ENCODE results near the gene USP36.

Gene USP36

DNA sequence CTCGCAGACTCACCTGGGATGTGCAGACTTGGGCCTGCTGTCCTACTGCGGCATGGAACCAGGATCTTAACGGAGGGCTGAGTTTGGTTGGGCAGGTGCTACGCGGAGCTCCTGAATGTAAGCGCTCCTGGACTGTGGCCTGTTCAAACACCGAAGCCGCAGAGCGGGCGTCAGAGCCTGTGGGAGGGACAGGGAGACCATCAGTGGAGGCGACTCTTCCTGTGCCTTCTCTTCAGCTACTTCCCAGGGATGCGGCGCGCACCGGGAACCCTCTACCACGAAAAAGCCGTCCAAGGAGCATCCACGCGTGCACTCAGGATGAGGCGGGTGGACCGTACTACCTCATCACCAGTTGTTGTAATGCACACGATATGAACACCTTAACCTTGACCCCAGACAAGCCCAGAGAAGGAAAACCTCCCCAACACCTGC is 2.0 kb downstream of the USP36 start:
- no peak for DNase-seq (ENCODE audit: low read depth in 2 of 2)

DNA sequence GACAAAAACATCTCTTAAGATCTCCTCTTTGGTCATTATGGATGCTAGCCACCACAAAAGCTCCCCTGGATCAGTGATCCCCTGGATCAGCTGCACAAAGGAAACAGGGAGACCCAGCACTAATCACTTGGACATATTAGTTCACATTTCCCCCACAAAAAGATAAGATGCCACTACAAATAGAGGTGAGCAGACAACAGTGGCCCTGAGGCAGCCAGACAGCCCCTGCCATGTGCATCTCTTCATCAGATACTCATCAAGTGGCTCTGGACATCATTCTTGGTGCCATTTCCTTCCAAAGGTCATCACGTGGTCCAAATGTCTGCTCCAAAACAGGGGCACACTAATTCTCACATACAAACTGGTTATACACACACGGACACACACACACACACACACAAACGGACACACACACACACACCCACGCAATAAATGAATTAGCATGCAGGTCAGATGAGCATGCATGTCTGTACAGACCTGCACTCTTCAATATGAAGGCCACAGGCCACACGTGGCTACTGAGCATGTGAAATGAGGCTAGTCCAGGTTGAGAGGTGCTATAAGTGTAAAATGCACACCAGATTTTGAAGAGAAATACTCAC is 4.1 kb downstream of the USP36 start:
- DNase-seq (ENCODE audit: low read depth in 2 of 2) = no peak

DNA sequence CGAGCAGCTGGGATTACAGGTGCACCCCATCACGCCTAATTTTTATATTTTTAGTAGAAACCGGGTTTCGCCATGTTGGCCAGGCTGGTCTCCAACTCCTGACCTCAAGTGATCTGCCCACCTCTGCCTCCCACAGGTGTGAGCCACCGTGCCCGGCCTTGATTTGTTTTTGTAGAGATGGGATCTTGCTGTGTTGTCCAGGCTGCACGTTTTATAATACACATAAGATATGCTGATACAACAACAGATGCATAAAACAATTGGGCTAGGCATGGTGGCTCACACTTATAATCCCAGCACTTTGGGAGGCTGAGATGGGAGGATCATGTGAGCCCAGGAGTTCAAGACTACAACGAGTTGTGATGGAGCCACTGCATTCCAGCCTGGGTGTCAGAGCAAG is 6.0 kb downstream of the USP36 start:
- DNase-seq (ENCODE audit: low read depth in 2 of 2) = no peak

DNA sequence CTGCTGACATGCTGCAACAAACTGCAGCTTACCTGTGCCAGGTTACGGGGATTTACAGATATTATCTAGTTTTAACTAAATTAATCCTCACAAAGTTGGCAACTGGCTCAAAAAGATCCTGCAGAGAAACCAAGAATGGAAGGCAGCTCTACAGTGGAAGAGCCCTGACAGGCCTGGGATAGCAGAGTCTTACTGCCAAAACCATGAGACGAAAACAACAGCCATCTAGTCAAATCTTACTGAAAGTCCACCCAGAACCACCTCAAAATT is 8.1 kb downstream of the USP36 start:
- no peak for DNase-seq (ENCODE audit: low read depth in 2 of 2)

DNA sequence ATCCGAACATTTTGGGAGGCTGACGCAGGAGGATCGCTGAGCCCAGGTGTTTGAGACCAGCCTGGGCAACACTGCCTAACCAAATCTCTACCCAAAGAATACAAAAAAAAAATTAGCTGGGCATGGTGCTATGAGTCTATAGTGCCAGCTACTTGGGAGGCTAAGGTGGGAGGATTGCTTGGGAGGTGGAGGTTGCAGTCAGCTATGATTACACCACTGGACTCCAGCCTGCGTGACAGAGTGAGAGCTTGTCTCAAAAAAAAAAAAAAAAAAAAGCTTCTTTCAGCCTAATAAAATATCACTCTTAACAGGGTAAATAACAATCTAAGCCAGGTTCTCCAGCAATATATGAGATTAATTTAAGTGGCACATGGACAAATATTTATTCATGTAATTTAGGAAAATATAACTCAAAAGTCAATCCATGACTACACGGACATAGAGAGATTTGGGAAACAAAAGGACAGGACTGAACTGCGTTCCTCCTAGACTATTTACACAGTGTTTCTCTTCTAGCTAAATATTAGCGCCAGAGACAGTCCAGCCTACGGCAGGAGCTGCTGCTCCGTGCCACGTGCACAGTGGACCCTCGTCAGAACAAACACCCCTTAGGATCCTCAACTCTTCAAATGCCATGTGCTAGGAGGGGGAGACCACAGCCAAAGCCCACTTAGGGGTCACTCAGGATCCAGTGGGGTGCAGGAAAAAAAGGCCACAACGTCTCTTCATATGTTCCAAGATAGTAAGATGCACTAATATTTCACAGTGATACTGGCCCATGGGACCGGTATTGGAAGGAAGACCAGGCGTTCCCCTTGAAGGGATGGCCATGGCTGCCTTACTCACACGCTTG is 8.7 kb downstream of the USP36 start:
- DNase-seq (ENCODE audit: low read depth in 2 of 2) = no peak

DNA sequence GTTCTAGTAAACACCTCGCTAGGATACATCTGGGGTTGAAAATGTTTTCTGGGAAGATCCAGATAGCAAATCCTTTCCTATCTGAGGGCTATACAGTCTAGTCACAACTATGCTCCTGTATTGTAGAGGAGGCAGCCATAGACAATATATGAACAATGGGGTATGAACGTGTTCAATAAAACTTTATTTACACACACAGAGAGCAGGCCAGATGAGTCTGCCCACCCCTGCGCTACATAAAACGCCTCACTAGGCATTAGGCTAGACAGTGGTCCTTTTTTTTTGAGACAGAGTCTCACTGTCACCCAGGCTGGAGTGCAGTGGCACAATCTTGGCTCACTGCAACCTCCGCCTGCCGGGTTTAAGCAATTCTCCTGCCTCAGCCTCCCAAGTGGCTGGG is 11.1 kb downstream of the USP36 start:
- DNase-seq (ENCODE audit: low read depth in 2 of 2) = no peak

DNA sequence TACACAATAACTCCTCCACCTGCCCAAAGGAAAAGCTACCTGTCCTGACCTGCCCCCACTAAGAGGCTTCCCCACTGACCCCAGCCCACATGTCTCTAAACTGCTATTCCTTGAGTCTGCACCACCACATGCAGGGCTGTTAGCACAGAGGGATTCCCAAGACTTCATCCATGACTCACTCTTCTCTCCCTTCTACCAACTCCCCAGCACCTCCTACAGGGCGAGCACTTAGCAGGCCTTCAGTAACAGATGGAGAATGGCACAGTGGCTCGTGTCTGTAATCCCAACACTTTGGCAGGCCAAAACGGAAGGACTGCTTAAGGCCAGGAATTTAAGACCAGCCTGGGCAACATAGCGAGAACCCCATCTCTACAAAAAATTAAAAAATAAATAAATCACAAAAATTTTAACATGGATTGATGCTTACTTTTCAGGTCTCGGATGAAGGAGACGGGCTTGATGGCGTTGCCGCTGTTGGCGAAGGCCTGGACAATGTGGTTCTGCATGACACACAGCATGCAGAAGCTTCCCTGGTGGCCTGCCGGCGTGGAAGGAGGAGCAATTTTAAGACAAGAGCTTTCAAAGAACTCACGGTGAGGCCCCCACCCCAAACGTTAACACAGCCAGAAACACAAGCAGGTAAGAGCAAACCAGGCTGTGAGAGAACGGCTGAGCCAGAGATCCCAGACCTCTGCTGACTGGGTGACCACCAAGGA is 12.0 kb downstream of the USP36 start:
- DNase-seq (ENCODE audit: low read depth in 2 of 2) = no peak

DNA sequence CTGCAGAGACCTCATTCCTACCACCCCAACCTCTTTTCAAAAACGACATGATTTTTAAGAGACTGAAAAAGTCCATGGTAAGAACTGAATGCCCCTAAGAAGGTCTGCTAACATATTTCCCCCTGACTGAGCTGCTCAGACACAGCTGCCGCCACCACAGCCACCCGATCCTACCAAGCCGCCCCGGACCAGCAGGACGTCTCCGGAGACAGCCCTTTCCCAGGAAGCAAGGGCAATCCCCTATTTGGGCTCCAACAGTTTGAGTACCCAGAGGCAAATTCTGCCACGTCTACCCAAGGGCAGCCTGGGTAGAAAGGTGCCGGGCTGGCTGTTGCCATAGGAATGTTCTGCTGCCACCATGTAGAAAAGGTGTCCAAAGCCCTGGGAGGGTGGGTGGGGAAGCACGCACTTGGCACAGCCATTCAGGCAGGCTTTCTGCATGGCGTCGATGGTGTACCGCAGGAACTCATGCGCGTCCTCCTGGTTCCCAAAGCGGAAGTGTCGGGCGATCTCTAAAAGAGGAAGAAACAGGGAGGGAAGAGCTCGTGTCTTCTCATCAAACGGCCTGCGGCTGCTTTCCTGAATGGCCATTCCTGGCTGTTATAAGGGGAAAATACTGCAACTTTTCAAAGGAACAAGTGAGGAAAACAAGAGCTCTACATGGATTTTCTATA is 13.6 kb downstream of the USP36 start:
- DNase-seq (ENCODE audit: low read depth in 2 of 2) = no peak

DNA sequence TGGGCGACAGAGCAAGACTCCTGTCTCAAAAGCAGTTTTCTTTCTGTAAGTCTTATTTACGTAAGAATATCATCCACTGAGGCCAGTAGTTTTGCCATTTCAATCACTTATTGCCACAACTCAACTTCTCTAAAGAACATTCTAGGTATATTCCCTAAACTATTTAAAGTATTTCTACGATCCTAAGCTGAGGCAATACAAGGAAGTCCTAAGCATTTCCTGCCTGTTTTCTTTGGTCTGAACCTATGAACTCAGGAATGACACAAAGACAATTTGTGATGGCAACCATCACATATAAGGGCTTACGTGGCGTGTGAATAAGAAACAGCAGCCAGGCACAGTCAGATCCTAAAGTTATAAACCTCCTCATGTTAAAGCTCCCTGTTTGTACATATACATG is 14.2 kb downstream of the USP36 start:
- DNase-seq (ENCODE audit: low read depth in 2 of 2) = no peak

DNA sequence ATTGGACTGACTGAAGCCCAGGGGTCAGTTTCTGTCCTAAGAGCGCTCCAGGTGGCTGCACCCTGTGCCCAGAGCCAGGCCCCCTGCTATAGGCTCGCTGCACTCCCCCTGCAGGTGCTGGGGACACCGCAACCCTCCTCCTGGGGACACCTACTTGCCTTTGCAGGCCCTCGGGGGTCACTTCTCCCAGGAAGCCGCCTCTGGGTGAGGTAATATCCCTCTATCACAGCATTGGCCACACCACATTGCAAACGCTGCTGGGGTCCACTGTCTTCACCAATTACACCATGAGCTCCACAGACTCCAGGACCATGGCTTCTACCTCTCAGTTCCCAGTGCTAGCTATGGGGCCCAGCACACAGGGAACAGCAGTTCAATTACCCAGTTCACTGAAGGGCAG is 14.9 kb downstream of the USP36 start:
- no peak for DNase-seq (ENCODE audit: low read depth in 2 of 2)

DNA sequence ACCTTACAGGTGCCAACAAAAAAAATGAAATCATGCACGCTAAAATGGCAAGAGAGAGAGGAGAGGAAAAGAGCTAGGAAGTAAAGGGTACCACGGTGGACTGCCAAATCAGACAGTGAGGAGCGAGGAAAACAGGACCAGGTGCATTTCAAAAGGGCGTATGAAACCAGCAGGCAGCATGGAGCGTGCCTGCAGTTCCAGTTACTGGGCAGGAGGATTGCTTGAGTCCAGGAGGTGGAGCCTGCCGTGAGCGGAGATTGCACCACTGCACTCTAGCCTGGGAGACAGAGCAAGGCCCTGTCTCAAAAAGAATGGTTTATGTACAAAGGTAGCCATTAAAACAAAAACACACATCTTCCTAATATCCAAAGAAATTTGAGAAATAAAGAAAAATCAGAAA is 16.4 kb downstream of the USP36 start:
- no peak for DNase-seq (ENCODE audit: low read depth in 2 of 2)

DNA sequence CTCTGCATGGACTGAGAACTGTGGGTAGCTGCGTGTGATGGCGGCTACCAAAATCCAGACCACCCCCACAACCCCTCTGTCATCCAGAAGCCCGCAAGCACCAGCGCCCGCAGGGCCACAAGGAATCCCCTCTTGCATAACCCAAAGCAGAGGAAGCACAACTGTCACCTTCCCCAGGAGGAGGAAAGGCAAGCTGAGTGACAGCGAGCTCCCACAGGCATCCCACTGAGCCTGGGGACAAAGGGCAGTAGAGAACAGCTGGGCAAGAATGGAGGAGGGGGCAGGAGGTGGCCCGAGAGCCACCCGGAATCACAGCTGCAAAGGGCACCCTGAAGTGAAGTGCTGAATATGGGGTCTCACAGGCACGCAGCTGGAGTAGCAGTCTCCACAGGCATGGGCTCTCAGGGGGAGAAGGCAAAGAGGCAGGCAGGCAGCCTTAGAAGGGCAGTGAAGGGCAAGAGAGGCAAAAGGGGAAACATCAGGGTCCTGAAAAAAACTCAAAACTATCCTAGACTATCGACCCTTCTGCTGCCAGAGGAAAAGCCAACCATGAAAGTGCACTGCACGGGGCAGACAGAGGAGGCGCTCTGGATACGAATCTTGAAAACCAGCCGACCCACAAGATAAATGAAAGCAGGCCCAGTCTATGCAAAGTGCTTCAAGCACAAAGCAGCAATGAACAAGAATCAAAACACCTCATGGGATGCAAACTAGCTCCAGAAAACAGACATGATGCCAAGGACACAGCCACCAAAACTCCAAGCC is 17.1 kb downstream of the USP36 start:
- DNase-seq (ENCODE audit: low read depth in 2 of 2) = no peak

DNA sequence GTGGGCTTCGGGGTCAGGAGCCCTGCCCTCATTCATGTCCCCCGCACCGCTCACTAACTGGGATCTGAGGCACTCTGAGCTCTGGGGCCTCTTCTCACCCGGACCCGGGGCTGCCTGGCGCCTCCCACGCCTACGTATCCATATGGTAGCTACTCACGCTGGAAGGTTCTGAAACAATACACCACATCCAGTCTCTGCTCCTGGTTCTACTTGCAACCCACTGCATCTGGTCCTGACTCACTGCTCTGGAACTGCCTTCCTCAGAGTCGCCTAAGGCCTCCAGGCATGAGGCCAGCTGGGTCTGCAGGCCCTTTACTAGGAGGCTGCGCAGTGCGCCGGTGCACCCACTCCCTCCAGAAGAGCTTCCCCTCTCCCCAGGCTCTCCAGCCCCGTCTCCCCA is 18.1 kb downstream of the USP36 start:
- DNase-seq (ENCODE audit: low read depth in 2 of 2) = no peak

DNA sequence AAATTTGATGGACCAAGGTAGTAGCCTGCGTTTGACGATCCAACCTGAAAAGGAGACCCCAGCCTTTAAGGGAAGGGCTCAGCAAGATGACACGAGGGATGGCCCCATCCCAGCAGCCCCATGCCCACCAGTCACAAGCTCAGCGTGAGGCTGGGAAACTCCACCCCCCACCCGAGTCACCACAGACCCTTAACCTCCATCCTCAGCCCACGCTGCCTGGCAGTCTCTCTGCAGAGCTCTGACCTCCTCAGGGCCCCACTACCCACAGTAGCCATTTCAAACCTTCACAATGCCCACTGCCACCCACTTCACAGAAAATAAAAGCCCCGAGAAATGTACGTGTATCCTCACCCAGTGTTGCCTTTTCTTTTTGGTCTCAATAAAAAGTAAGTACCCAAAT is 18.7 kb downstream of the USP36 start:
- DNase-seq (ENCODE audit: low read depth in 2 of 2) = no peak

DNA sequence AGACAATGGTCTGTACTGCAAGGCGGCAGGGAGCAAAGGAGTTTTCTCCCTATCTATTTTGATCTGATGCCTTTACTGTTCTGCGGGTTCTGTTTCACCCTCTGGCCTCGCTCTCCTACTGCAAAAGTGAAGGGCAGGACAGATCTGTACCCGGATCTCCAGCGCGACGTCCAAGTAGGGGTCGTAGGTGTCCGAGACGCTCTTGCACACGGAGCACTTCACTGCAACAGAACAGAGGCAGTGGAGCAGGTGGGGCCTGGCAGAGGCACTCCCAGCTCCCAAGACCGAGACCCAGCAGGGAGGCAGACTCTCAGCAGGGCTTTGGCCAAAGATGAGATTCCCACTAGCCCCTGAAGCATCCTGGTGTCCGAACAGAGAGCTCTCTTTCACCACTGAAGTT is 19.8 kb downstream of the USP36 start:
- DNase-seq (ENCODE audit: low read depth in 2 of 2) = no peak

DNA sequence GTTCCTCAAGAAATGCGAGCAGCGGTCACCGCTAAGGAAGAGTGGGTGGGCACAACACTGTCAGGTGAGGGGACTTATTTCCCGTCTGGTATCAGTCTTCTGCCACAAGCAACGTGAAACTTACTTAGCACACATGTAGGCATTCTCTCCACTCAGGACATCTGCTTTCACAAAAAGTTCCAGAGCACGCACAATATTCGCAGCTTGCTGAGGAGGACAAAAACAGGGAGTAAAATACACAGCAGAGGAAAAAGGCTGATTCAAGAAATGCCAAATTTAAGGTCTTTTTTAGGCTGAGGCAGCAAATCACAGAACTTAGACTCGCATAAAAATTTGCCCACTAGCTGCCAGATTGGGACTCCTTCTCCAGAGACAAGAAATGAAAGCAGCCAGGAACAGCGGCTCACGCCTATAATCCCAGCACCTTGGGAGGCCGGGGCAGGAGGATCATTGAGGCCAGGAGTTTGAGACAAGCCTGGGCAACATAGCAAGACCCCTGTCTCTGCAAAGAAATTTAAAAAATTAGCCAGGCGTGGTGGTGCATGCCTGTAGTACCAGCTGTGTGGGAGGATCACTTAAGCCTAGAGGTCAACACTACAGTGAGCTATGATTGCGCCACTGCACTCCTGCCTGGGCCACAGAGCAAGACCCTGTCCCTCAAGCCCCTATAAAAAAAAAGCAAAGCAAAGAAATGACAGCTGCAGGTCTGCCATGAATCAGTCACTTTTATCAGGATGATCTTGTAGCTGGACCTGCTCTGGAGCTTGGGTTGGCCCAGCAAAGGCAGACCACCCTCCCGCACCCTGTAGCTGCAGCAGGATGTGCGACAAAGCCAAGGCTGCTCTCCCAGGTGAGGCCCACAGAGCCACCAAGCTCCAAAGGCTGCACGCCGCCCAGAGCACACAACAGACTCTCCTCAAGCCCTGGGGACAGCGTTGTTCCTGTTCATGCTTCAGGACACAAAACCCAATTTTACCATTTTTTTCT is 20.5 kb downstream of the USP36 start:
- no peak for DNase-seq (ENCODE audit: low read depth in 2 of 2)

DNA sequence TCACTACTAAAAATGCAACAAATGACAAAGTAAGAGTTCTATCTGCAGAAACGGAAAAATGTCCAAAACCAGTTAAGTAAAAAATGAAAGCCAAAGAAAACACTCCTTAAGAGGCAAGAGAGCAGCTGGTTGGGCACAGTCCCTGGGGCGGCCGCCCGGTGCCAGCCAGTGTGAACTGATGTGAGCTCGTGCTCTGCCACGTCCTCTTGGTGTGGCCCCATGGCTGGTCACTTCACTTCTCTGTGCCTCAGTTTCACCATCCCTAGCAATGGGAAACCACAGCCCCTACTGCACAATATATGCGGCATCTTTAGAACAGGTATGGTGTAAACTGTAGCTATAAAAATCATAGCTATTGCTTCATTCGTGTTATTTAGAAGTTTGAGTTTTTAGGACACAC is 21.2 kb downstream of the USP36 start:
- no peak for DNase-seq (ENCODE audit: low read depth in 2 of 2)

DNA sequence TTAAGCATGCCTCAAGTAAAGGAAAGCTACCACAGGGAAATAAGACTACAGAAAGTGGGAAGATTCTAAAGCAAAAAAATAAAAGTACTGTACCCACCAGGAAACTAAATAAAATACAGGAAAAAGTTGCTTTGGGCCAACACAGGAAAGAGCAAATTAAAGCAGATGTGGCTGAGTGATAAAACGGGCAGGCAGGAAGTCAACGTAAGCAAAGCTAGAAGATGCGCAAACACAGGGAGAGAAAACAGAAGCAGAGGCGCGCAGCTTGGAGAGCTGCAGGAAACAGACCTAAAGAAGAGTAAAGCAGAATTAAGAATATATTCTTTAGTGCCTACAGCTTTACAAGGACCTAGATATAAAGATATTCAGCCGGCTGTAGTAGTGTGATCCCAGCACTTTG is 21.7 kb downstream of the USP36 start:
- no peak for DNase-seq (ENCODE audit: low read depth in 2 of 2)

DNA sequence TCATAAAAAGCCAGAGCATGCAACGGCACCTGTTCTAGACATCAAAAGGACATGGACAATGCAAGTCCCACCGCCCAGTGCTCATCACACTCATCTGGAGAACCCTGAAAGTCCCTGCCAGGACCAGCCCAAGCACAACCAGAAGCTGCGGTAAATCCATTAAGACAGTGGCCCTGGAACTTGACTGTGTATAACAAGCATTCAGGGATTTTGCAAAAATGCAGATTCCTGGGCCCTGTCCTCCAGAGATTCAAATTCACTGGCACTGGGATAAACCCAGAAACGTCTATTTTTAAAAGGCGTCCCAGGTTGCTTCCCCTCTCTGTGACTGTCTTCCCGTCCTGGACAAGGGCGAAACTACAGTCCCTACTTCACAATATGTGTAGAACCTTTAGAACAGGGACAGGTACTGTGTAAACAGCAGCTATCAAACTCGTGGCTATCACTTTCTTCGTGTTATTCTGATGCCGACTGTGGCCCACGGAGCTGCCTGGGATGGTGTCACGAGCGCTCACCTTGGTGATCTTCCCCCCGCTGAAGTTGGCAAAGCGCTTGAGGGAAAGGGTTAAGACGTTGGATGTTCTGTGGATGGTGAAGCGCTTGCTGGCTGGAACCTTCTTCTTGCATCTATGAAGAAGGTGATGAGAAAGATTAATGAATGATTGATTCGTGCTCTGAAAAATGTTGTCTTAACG is 22.3 kb downstream of the USP36 start:
- no peak for DNase-seq (ENCODE audit: low read depth in 2 of 2)

DNA sequence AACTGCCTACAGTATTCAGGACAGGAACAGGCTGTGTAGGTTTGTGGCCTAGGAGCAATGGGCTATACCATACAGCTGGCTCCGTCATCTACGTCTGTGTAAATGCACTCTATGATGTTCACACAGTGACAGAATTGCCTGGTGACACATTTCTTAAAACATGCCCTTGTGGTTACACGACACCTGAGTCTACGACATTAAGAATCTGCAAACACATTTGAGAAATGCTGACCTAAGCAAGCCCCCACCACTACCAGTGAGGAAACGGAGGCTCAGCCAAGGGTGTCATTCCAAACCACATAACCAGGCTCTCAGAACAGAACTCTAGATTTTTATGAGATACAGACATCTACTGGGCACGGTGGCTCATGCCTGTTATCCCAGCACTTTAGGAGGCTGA is 23.5 kb downstream of the USP36 start:
- peak; percentile 28 to 47 for DNase-seq (ENCODE audit: low read depth in 2 of 2)
